Lower leg skin (tissue), 4 donors: Measurements from ENCODE around the gene PTPRN2. TPM values are rescaled to one million over a fixed set of nuclear protein-coding genes. Genes with fewer than 3 reads are reported as not detected.
"Not testable (repeated sequence)": the region's sequence is repeated elsewhere in the genome, so short reads cannot be mapped to it uniquely, and the experiment has no call there.

Experiments used
- DNase-seq, 2 donors: peaks; one replicate each; pipeline ENCODE4 v3.0.0-alpha.2; 2019; ENCODE audit warnings: low spot score in 2 of 2
- H3K4me3 ChIP-seq: fragments of 200-600 bp; sonication (generic); 2 replicates; pipeline ENCODE4 v1.5.1; 2017; ENCODE audit warnings: mild to moderate bottlenecking, low read depth; ENCODE audit not compliant: poor library complexity, severe bottlenecking
- POLR2A ChIP-seq, 2 donors: fragments of 450-650 bp; IDR thresholded peaks; one replicate each; pipeline ENCODE4 v1.6.1; 2016 to 2017; ENCODE audit warnings: antibody characterized with exemption in 2 of 2, mild to moderate bottlenecking in 1 of 2, moderate library complexity in 1 of 2
- WGBS, 2 donors: methylation state at CpG; one replicate each; pipeline ENCODE4 v1.1.5; 2018; 5-methylcytosine and 5-hydroxymethylcytosine counted together
- intact Hi-C: fragments of 100-400 bp; cut with DNase I; formaldehyde crosslinking; loops from one replicate; pipeline ENCODE4 v1.15.0; 2023; ENCODE audit warnings: low total_unique reads
- total RNA-seq, 4 donors: library from RNA; depleted of rRNA; stranded (reverse); fragments of >200 nt; gene quantifications; one replicate each; pipeline ENCODE4 v1.1.0, GENCODE V29; 2016
- TF ChIP-seq, protein P1 (sequence below), 3 donors: fragments of 450-650 bp; IDR thresholded peaks; one replicate each; pipeline ENCODE4 v1.5.1; 2016; ENCODE audit warnings: antibody characterized with exemption in 3 of 3, mild to moderate bottlenecking in 3 of 3, moderate library complexity in 2 of 3

The PTPRN2 gene
- total RNA-seq, 4 donors from 2014 or later = 0.11 to 1.6 (median 0.92) TPM

DNA sequence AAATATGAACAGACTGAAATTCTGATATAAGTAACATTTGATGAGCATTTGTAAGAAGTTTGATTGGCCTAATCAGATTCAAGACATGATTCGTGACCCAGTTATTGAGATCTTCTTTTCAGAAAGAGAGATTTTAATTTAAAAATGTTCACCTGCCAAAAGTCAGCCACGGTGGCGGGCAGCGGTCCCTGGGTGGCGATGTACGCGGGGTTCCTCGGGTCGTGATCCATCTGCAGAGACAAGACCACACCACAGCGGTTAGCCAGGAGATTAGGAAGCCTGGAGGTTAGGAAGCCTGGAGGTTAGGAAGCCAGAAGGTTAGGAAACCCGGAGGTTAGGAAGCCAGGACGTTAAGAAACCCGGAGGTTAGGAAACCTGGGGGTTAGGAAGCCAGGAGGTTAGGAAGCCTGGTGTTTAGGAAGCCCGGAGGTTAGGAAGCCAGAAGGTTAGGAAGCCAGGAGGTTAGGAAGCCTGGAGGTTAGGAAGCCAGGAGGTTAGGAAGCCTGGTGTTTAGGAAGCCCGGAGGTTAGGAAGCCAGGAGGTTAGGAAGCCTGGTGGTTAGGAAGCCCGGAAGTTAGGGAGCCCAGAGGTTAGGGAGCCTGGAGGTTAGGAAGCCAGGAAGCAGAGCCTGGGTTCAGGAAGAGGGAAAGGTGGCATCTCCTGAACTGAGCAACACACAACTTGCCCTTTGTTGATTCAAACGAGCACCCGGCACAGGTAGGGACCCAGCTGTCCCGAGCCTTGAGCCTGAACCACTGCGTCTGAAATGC, 992.4 kb downstream of the PTPRN2 start:
- intact Hi-C loops = no loop called here
- WGBS, 2 donors = 75 to 82% methylated on average over 20 of the region's 20 CpGs
- DNase-seq = no peak

DNA sequence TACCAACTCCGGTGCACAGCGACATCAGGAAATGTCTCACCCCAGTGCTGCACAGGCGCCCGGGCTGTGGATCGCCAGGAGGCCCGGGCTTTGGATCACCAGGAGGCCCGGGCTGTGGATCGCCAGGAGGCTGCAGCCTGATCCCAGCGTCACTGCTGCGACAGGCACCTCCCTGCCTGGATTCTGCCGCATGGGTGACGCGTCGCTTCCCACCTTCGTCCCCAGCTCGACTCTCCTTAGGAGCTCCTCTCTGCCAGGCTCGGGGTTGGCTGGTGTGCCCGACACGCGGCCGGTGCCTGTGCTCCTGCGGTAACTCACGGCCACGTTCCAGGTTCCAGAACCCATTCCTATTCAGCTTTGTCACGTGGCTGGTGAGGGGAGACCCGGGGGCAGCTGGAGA, 993.3 kb downstream of the PTPRN2 start:
- intact Hi-C loops = no loop called here
- no peak for DNase-seq
- H3K4me3 ChIP-seq = no peak overlapping the region
- TF ChIP-seq, protein P1, sequence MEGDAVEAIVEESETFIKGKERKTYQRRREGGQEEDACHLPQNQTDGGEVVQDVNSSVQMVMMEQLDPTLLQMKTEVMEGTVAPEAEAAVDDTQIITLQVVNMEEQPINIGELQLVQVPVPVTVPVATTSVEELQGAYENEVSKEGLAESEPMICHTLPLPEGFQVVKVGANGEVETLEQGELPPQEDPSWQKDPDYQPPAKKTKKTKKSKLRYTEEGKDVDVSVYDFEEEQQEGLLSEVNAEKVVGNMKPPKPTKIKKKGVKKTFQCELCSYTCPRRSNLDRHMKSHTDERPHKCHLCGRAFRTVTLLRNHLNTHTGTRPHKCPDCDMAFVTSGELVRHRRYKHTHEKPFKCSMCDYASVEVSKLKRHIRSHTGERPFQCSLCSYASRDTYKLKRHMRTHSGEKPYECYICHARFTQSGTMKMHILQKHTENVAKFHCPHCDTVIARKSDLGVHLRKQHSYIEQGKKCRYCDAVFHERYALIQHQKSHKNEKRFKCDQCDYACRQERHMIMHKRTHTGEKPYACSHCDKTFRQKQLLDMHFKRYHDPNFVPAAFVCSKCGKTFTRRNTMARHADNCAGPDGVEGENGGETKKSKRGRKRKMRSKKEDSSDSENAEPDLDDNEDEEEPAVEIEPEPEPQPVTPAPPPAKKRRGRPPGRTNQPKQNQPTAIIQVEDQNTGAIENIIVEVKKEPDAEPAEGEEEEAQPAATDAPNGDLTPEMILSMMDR (IDR thresholded peaks at IDR 0.05) = no peak
- TF ChIP-seq POLR2A (IDR thresholded peaks at IDR 0.05) = no peak
- 87 to 91% methylated on average over 26 of the region's 26 CpGs for WGBS, 2 donors

More for the DNA sequence above, 992.4 kb downstream of the PTPRN2 start:
- no peak for TF ChIP-seq POLR2A (IDR thresholded peaks at IDR 0.05)
- TF ChIP-seq, protein P1 (IDR thresholded peaks at IDR 0.05) = no peak
- no peak overlapping the region for H3K4me3 ChIP-seq

DNA sequence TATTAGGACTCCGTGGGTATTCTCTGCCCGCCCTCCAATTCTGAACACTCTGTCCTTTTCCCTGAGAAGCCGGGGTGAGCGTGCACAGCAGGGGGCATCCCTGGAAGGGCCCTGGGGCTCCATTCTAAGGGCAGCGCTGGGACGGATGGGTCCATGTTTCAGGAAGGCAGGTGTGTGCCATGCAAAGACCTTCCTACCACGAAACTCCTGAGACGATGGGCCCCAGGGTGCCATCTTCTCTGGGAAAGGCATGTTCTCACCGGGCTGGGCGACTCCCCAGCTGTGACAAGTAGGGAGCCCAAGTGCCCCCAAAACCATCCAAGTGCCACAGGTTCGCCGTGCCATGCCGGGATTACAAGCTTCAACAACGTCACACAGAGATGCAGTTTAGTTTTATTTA, 994.1 kb downstream of the PTPRN2 start:
- H3K4me3 ChIP-seq = no peak overlapping the region
- DNase-seq = no peak
- WGBS, 2 donors = 89 to 91% methylated on average over 10 to 14 of the region's 14 CpGs
- TF ChIP-seq POLR2A (IDR thresholded peaks at IDR 0.05) = no peak
- TF ChIP-seq, protein P1 (IDR thresholded peaks at IDR 0.05) = no peak
- intact Hi-C loops = no loop called here

DNA sequence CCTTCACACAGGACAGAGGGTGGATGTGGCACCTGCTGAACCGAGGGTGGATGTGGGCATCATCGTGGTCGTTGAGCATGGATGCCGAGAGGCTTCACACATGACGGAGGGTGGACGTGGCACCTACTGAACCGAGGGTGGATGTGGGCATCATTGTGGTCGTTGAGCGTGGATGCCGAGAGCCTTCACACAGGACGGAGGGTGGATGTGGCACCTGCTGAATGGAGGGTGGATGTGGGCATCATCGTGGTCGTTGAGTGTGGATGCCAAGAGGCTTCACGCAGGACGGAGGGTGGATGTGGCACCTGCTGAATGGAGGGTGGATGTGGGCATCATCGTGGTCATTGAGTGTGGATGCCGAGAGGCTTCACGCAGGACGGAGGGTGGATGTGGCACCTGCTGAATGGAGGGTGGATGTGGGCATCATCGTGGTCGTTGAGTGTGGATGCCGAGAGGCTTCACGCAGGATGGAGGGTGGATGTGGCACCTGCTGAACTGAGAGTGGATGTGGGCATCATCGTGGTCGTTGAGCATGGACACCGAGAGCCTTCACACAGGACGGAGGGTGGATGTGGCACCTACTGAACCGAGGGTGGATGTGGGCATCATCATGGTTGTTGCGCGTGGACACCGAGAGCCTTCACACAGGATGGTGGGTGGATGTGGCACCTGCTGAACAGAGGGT, 994.8 kb downstream of the PTPRN2 start:
- DNase-seq, intact Hi-C loops, H3K4me3 ChIP-seq: not testable (repeated sequence)
- 90 to 92% methylated on average over 31 of the region's 31 CpGs for WGBS, 2 donors

DNA sequence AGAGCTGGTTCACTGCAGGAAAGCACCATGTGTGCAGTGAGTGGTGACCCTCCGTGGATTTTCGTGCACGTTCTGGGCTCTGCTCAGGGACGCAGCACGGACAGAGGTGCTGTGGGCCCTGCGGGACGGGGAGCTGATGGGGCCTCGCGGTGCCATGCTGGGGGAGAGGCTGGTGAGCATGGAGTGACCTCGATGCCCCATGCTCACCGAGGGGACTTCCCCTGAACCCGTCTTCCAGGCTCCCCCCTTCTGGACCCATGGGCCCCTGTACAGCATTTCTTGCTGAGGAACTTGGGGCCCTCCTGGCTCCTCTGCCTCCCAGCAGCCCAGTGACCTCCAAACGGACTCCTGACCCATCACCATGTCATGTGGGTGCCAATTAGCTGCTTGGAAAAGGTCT, 997.1 kb downstream of the PTPRN2 start:
- DNase-seq = no peak
- TF ChIP-seq, protein P1 (IDR thresholded peaks at IDR 0.05) = no peak
- no peak for TF ChIP-seq POLR2A (IDR thresholded peaks at IDR 0.05)
- intact Hi-C loops = no loop called here
- WGBS, 2 donors = 84 to 87% methylated on average over 13 of the region's 13 CpGs
- no peak overlapping the region for H3K4me3 ChIP-seq

DNA sequence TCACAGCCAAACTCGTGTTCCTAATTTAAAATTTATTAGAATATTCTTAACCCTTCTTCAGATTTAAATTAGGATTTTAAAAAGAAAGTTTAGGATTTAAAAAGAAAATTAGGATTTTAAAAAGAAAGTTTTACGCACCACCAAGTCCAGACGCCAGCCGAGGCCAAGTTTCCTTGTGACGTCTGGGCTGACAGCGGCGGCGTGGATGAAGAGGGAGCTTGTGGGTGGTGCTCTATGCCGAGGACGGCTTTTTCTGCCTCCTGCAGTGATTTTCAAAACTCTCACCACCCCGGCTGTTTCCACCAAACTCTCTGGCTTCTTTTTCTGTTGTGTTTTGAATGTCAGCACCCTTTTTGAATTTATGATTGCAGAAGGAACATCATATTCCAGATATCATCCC, 997.9 kb downstream of the PTPRN2 start:
- TF ChIP-seq POLR2A (IDR thresholded peaks at IDR 0.05) = no peak
- TF ChIP-seq, protein P1 (IDR thresholded peaks at IDR 0.05) = no peak
- intact Hi-C loops = no loop called here
- no peak for DNase-seq
- no peak overlapping the region for H3K4me3 ChIP-seq
- 63 to 66% methylated on average over 11 of the region's 11 CpGs for WGBS, 2 donors
